HEK293 (cell line): ENCODE results near the gene KRT13.

ENCODE experiments used
- CTCF ChIA-PET: fragments of 350-600 bp; formaldehyde crosslinking; extraction: SDS; loops from one replicate; lab custom pipeline; 2021; ENCODE audit warnings: antibody characterized with exemption; lab: Yijun Ruan, JAX
- POLR2A ChIA-PET: fragments of 300-600 bp; formaldehyde crosslinking; extraction: SDS; loops from one replicate; lab custom pipeline; 2020; ENCODE audit warnings: antibody characterized with exemption, inconsistent platforms; lab: Yijun Ruan, JAX
- H3K27ac ChIP-seq: fragments of 200-500 bp; sonication (Bioruptor generic); 2 replicates; pipeline ENCODE4 v1.5.1; 2014; ENCODE audit warnings: low read depth, low read length, control low read depth, inconsistent platforms; ENCODE audit errors: extremely low read depth
- H3K36me3 ChIP-seq, 2 experiments: fragments of 200-500 bp in 1 of 2; sonication (Bioruptor generic) in 1 of 2; 1 replicate in 1 of 2; 2 replicates in 1 of 2; pipeline ENCODE4 v1.5.1; 2014 to 2017; ENCODE audit warnings: inconsistent platforms in 2 of 2, low read length in 2 of 2; ENCODE audit not compliant: control insufficient read depth in 2 of 2, insufficient read depth in 1 of 2
- H3K4me1 ChIP-seq: fragments of 200-500 bp; sonication (Bioruptor generic); 2 replicates; pipeline ENCODE4 v1.5.1; 2014; ENCODE audit warnings: mild to moderate bottlenecking, low read length, inconsistent platforms; ENCODE audit not compliant: control insufficient read depth, insufficient read depth
- H3K4me3 ChIP-seq: 2 replicates; pipeline ENCODE4 v1.5.1; 2011; ENCODE audit warnings: low read depth, mild to moderate bottlenecking, control low read depth, low read length, moderate library complexity
- H3K9me3 ChIP-seq: fragments of 200-500 bp; sonication (Bioruptor generic); 2 replicates; pipeline ENCODE4 v1.5.1; 2014; ENCODE audit warnings: low read depth, low read length, inconsistent platforms; ENCODE audit not compliant: control insufficient read depth, insufficient read depth
- KLF1 ChIP-seq: fragments of 450-650 bp; formaldehyde crosslinking; IDR thresholded peaks from 2 replicates; pipeline ENCODE4 v1.5.1; 2016; ENCODE audit warnings: missing biosample characterization, missing genetic modification characterization
- KLF10 ChIP-seq: fragments of 450-650 bp; IDR thresholded peaks from 2 replicates; pipeline ENCODE4 v1.5.1; 2018; ENCODE audit warnings: missing biosample characterization, mild to moderate bottlenecking, missing genetic modification characterization
- KLF17 ChIP-seq: fragments of 450-650 bp; formaldehyde crosslinking; IDR thresholded peaks from 2 replicates; pipeline ENCODE4 v1.5.1; 2016; ENCODE audit warnings: missing biosample characterization, missing genetic modification characterization
- OSR2 ChIP-seq: fragments of 450-650 bp; formaldehyde crosslinking; IDR thresholded peaks from 2 replicates; pipeline ENCODE4 v1.5.1; 2016; ENCODE audit warnings: missing biosample characterization, missing genetic modification characterization
- OVOL3 ChIP-seq: fragments of 450-650 bp; formaldehyde crosslinking; IDR thresholded peaks from 2 replicates; pipeline ENCODE4 v1.5.1; 2016; ENCODE audit warnings: missing biosample characterization, missing genetic modification characterization
- PBX3 ChIP-seq: sonication (generic); formaldehyde crosslinking; IDR thresholded peaks from 2 replicates; pipeline ENCODE4 v1.8.1; 2022; ENCODE audit warnings: mild to moderate bottlenecking, moderate library complexity, missing genetic modification reagents
- SALL2 ChIP-seq: fragments of 450-650 bp; formaldehyde crosslinking; IDR thresholded peaks from 2 replicates; pipeline ENCODE4 v1.5.0; 2017; ENCODE audit warnings: missing biosample characterization, mild to moderate bottlenecking, missing genetic modification characterization, borderline replicate concordance
- ZBTB48 ChIP-seq: fragments of 450-650 bp; formaldehyde crosslinking; IDR thresholded peaks from 2 replicates; pipeline ENCODE4 v1.5.1; 2016; ENCODE audit warnings: missing biosample characterization, missing genetic modification characterization
- ZIC2 ChIP-seq: fragments of 450-650 bp; formaldehyde crosslinking; IDR thresholded peaks from 2 replicates; pipeline ENCODE4 v1.5.1; 2016; ENCODE audit warnings: missing biosample characterization, missing genetic modification characterization
- ZNF10 ChIP-seq: fragments of 450-650 bp; formaldehyde crosslinking; IDR thresholded peaks from 2 replicates; pipeline ENCODE4 v1.5.1; 2017; ENCODE audit warnings: missing biosample characterization, missing genetic modification characterization
- ZNF132 ChIP-seq: fragments of 450-650 bp; formaldehyde crosslinking; IDR thresholded peaks from 2 replicates; pipeline ENCODE4 v1.5.1; 2017; ENCODE audit warnings: missing biosample characterization, missing genetic modification characterization, borderline replicate concordance
- ZNF133 ChIP-seq: fragments of 450-650 bp; formaldehyde crosslinking; IDR thresholded peaks from 2 replicates; pipeline ENCODE4 v1.5.1; 2016; ENCODE audit warnings: missing biosample characterization, missing genetic modification characterization
- ZNF138 ChIP-seq: fragments of 450-650 bp; formaldehyde crosslinking; IDR thresholded peaks from 2 replicates; pipeline ENCODE4 v1.5.1; 2016; ENCODE audit warnings: missing biosample characterization, missing genetic modification characterization, borderline replicate concordance
- ZNF302 ChIP-seq: fragments of 450-650 bp; formaldehyde crosslinking; IDR thresholded peaks from 2 replicates; pipeline ENCODE4 v1.5.1; 2016; ENCODE audit warnings: missing biosample characterization, missing genetic modification characterization, low read depth
- ZNF341 ChIP-seq: fragments of 450-650 bp; formaldehyde crosslinking; IDR thresholded peaks from 2 replicates; pipeline ENCODE4; 2016; ENCODE audit warnings: low read depth, missing biosample characterization, missing genetic modification characterization
- ZNF398 ChIP-seq: fragments of 450-650 bp; formaldehyde crosslinking; IDR thresholded peaks from 2 replicates; pipeline ENCODE4 v1.5.1; 2017; ENCODE audit warnings: missing biosample characterization, missing genetic modification characterization
- ZNF514 ChIP-seq: fragments of 450-650 bp; formaldehyde crosslinking; IDR thresholded peaks from 2 replicates; pipeline ENCODE4 v1.5.1; 2016; ENCODE audit warnings: missing biosample characterization, missing genetic modification characterization
- ZNF791 ChIP-seq: fragments of 450-650 bp; formaldehyde crosslinking; IDR thresholded peaks from 2 replicates; pipeline ENCODE4 v1.5.1; 2016; ENCODE audit warnings: missing biosample characterization, missing genetic modification characterization
- ZSCAN16 ChIP-seq: fragments of 450-650 bp; formaldehyde crosslinking; IDR thresholded peaks from 2 replicates; pipeline ENCODE4 v1.5.1; 2016; ENCODE audit warnings: missing biosample characterization, missing genetic modification characterization

Gene KRT13

GRCh38 chr17:41491476-41491875 lies 13.9 kb downstream of the KRT13 start:
- Histone ChIP-seq H3K27ac (no peak overlapping the region), H3K4me3 (no peak overlapping the region), H3K36me3 (no peaks in the 10 kb centered on the region), H3K9me3 (no peaks in the 10 kb centered on the region), H3K4me1 (peaks cover 6% of the 10 kb centered on the region)
- ChIA-PET CTCF (interaction anchor here (0.6 to 7.3 kb wide), 6 partner anchors 19 to 398 kb away, joined by 3 to 63 read pairs (median 4); no protein-coding TSS in a partner anchor), POLR2A (no interaction called here)
- TF ChIP-seq SALL2 = no peak
- no peak for TF ChIP-seq ZNF302 (tag by site-specific recombination)
- no peak for TF ChIP-seq OVOL3 (tag by site-specific recombination)
- no peak for TF ChIP-seq ZNF514 (tag by site-specific recombination)
- TF ChIP-seq PBX3 (CRISPR knock-in tag) = no peak
- no peak for TF ChIP-seq ZNF138 (tag by site-specific recombination)
- TF ChIP-seq KLF10 (tag by site-specific recombination) = no peak
- TF ChIP-seq ZSCAN16 (tag by site-specific recombination) = no peak
- TF ChIP-seq ZNF132 = no peak
- no peak for TF ChIP-seq ZNF133 (tag by site-specific recombination)
- no peak for TF ChIP-seq ZBTB48

- TF ChIP-seq KLF1 (tag by site-specific recombination) (0 out of 2 replicates have a peak, but pooled peaks have one; percentile 18), ZNF341 (peak; percentile 40), KLF17 (tag by site-specific recombination) (0 out of 2 replicates have a peak, but pooled peaks have one; percentile 22), ZIC2 (tag by site-specific recombination) (peak; percentile 61; the same call in 1 of the 2 replicates), ZNF791 (tag by site-specific recombination) (no peak), ZNF398 (no peak), OSR2 (tag by site-specific recombination) (peak; percentile 48; the same call in 1 of the 2 replicates), ZNF10 (tag by site-specific recombination) (0 out of 2 replicates have a peak, but pooled peaks have one; percentile 48)
- TF ChIP-seq, all 188 proteins: peak for 6
- POLR2A ChIA-PET = no interaction called here
- Histone ChIP-seq H3K9me3 (no peaks in the 10 kb centered on the region), H3K27ac (no peak overlapping the region), H3K4me1 (peaks cover 6% of the 10 kb centered on the region), H3K36me3 (no peaks in the 10 kb centered on the region), H3K4me3 (no peak overlapping the region)
- CTCF ChIA-PET = interaction anchor here (0.6 to 7.3 kb wide), 6 partner anchors 11 to 206 kb away, joined by 3 to 63 read pairs (median 5); no protein-coding TSS in a partner anchor
Observed at GRCh38 chr17:41490000-41490990, 15.1 kb downstream of the KRT13 start.
